ENCODE measurements around the gene MBNL2.

DNA sequence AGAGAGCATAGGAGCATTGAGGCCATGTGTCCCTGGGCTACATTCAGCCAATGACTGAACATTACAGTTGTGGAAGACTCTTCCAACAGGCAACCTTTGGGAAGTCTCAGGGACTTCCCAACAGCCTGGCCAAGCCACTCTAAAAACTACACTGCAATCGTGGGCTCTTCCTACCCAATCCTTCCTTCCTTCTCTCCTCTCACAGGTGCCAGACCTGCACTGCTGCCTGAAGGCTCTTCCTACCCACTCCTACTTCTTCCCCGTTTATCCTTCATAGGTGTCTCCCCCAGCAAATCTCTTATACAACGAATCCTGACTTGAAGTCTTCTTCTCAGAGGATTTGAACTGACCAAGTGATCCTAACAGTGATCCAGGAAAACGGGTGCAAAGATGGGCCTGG lies 47.1 kb upstream of the MBNL2 start:
- TF ChIP-seq, protein P1, sequence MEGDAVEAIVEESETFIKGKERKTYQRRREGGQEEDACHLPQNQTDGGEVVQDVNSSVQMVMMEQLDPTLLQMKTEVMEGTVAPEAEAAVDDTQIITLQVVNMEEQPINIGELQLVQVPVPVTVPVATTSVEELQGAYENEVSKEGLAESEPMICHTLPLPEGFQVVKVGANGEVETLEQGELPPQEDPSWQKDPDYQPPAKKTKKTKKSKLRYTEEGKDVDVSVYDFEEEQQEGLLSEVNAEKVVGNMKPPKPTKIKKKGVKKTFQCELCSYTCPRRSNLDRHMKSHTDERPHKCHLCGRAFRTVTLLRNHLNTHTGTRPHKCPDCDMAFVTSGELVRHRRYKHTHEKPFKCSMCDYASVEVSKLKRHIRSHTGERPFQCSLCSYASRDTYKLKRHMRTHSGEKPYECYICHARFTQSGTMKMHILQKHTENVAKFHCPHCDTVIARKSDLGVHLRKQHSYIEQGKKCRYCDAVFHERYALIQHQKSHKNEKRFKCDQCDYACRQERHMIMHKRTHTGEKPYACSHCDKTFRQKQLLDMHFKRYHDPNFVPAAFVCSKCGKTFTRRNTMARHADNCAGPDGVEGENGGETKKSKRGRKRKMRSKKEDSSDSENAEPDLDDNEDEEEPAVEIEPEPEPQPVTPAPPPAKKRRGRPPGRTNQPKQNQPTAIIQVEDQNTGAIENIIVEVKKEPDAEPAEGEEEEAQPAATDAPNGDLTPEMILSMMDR (conservative IDR thresholded peaks at IDR 0.05; ENCODE audit: low read depth in 2 of 2) = no peak
- TF ChIP-seq CREB1 (CRISPR knock-in tag; IDR thresholded peaks at IDR 0.05; ENCODE audit: low read depth) (no peak), POLR2AphosphoS5 (IDR thresholded peaks at IDR 0.05; ENCODE audit: low read depth) (no peak), EZH2phosphoT487 (IDR thresholded peaks at IDR 0.05; ENCODE audit: unreplicated experiment) (no peak), JUNB (IDR thresholded peaks at IDR 0.05; ENCODE audit: unreplicated experiment) (no peak), EZH2 (IDR thresholded peaks at IDR 0.05; ENCODE audit: low read depth, unreplicated experiment) (no peak)
- TF ChIP-seq, protein P2, sequence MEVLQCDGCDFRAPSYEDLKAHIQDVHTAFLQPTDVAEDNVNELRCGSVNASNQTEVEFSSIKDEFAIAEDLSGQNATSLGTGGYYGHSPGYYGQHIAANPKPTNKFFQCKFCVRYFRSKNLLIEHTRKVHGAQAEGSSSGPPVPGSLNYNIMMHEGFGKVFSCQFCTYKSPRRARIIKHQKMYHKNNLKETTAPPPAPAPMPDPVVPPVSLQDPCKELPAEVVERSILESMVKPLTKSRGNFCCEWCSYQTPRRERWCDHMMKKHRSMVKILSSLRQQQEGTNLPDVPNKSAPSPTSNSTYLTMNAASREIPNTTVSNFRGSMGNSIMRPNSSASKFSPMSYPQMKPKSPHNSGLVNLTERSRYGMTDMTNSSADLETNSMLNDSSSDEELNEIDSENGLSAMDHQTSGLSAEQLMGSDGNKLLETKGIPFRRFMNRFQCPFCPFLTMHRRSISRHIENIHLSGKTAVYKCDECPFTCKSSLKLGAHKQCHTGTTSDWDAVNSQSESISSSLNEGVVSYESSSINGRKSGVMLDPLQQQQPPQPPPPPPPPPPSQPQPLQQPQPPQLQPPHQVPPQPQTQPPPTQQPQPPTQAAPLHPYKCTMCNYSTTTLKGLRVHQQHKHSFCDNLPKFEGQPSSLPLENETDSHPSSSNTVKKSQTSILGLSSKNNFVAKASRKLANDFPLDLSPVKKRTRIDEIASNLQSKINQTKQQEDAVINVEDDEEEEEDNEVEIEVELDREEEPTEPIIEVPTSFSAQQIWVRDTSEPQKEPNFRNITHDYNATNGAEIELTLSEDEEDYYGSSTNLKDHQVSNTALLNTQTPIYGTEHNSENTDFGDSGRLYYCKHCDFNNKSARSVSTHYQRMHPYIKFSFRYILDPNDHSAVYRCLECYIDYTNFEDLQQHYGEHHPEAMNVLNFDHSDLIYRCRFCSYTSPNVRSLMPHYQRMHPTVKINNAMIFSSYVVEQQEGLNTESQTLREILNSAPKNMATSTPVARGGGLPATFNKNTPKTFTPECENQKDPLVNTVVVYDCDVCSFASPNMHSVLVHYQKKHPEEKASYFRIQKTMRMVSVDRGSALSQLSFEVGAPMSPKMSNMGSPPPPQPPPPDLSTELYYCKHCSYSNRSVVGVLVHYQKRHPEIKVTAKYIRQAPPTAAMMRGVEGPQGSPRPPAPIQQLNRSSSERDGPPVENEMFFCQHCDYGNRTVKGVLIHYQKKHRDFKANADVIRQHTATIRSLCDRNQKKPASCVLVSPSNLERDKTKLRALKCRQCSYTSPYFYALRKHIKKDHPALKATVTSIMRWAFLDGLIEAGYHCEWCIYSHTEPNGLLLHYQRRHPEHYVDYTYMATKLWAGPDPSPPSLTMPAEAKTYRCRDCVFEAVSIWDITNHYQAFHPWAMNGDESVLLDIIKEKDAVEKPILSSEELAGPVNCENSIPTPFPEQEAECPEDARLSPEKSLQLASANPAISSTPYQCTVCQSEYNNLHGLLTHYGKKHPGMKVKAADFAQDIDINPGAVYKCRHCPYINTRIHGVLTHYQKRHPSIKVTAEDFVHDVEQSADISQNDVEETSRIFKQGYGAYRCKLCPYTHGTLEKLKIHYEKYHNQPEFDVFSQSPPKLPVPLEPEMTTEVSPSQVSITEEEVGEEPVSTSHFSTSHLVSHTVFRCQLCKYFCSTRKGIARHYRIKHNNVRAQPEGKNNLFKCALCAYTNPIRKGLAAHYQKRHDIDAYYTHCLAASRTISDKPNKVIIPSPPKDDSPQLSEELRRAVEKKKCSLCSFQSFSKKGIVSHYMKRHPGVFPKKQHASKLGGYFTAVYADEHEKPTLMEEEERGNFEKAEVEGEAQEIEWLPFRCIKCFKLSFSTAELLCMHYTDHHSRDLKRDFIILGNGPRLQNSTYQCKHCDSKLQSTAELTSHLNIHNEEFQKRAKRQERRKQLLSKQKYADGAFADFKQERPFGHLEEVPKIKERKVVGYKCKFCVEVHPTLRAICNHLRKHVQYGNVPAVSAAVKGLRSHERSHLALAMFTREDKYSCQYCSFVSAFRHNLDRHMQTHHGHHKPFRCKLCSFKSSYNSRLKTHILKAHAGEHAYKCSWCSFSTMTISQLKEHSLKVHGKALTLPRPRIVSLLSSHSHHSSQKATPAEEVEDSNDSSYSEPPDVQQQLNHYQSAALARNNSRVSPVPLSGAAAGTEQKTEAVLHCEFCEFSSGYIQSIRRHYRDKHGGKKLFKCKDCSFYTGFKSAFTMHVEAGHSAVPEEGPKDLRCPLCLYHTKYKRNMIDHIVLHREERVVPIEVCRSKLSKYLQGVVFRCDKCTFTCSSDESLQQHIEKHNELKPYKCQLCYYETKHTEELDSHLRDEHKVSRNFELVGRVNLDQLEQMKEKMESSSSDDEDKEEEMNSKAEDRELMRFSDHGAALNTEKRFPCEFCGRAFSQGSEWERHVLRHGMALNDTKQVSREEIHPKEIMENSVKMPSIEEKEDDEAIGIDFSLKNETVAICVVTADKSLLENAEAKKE (CRISPR knock-in tag; IDR thresholded peaks at IDR 0.05) = no peak
- TF ChIP-seq, protein P3, sequence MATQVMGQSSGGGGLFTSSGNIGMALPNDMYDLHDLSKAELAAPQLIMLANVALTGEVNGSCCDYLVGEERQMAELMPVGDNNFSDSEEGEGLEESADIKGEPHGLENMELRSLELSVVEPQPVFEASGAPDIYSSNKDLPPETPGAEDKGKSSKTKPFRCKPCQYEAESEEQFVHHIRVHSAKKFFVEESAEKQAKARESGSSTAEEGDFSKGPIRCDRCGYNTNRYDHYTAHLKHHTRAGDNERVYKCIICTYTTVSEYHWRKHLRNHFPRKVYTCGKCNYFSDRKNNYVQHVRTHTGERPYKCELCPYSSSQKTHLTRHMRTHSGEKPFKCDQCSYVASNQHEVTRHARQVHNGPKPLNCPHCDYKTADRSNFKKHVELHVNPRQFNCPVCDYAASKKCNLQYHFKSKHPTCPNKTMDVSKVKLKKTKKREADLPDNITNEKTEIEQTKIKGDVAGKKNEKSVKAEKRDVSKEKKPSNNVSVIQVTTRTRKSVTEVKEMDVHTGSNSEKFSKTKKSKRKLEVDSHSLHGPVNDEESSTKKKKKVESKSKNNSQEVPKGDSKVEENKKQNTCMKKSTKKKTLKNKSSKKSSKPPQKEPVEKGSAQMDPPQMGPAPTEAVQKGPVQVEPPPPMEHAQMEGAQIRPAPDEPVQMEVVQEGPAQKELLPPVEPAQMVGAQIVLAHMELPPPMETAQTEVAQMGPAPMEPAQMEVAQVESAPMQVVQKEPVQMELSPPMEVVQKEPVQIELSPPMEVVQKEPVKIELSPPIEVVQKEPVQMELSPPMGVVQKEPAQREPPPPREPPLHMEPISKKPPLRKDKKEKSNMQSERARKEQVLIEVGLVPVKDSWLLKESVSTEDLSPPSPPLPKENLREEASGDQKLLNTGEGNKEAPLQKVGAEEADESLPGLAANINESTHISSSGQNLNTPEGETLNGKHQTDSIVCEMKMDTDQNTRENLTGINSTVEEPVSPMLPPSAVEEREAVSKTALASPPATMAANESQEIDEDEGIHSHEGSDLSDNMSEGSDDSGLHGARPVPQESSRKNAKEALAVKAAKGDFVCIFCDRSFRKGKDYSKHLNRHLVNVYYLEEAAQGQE (IDR thresholded peaks at IDR 0.05; ENCODE audit: unreplicated experiment) = no peak
